ENCODE results near the gene DUSP22. TPM values are rescaled to one million over a fixed set of nuclear protein-coding genes. Genes with fewer than 3 reads are reported as not detected.

DUSP22 gene
- total RNA-seq, 2 donors from 2014 or later: 13.8 to 34.8 TPM

- Histone ChIP-seq H3K27ac (peak overlapping the region in 1 of 4 donors; percentile 48), H3K36me3 (replicated peaks in 1 of 2; ENCODE audit: insufficient read depth in 1 of 2, low read depth in 2 of 2) (no peaks in the 10 kb centered on the region), H3K4me1 (peaks cover 6% of the 10 kb centered on the region), H3K4me3 (no peak overlapping the region), H3K9me3 (no peaks in the 10 kb centered on the region), H3K27me3 (no peaks in the 10 kb centered on the region)
- WGBS, 2 donors: 29 to 44% methylated on average over 2 of the region's 2 CpGs
- TF ChIP-seq, protein P1, sequence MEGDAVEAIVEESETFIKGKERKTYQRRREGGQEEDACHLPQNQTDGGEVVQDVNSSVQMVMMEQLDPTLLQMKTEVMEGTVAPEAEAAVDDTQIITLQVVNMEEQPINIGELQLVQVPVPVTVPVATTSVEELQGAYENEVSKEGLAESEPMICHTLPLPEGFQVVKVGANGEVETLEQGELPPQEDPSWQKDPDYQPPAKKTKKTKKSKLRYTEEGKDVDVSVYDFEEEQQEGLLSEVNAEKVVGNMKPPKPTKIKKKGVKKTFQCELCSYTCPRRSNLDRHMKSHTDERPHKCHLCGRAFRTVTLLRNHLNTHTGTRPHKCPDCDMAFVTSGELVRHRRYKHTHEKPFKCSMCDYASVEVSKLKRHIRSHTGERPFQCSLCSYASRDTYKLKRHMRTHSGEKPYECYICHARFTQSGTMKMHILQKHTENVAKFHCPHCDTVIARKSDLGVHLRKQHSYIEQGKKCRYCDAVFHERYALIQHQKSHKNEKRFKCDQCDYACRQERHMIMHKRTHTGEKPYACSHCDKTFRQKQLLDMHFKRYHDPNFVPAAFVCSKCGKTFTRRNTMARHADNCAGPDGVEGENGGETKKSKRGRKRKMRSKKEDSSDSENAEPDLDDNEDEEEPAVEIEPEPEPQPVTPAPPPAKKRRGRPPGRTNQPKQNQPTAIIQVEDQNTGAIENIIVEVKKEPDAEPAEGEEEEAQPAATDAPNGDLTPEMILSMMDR (IDR thresholded peaks at IDR 0.05): no peak
- TF ChIP-seq POLR2A (IDR thresholded peaks at IDR 0.05): no peak
- DNase-seq (peak in 2 of 4 donors; percentile 10 to 46), ATAC-seq (peak; percentile 14)
- intact Hi-C loops (cut with DNase I): no loop called here
Measured at GRCh38 chr6:313087-313486, 20.8 kb downstream of the DUSP22 start.

DNA sequence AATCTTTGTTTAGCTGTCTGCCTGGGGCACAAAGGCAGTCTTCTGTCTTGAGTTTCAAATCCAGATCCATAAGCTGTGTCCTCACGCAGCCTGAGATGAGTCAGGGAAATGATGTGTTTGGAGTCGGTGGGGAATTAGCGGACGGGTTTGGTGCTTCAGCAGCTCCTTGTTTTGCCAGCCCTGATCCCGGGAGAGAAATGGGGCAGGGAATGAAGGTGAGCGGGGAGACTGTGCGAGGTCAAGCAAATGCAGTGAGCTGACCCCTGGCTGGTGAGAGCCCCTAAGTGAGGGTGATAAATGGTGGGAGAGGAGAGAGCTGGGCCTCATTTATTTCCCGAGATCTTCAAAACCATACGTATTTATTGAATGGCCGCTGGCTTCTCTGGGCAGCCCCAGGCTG lies 21.6 kb downstream of the DUSP22 start:
- no peak overlapping the region for H3K4me3 ChIP-seq
- ATAC-seq: no peak
- no peak overlapping the region for H3K27ac ChIP-seq
- H3K4me1 ChIP-seq: peaks cover 6% of the 10 kb centered on the region
- H3K9me3 ChIP-seq: no peaks in the 10 kb centered on the region
- intact Hi-C loops (cut with DNase I): no loop called here
- no peaks in the 10 kb centered on the region for H3K27me3 ChIP-seq
- 83 to 89% methylated on average over 10 of the region's 10 CpGs for WGBS, 2 donors
- TF ChIP-seq, protein P1 (IDR thresholded peaks at IDR 0.05): no peak
- TF ChIP-seq POLR2A (IDR thresholded peaks at IDR 0.05): no peak
- no peaks in the 10 kb centered on the region for H3K36me3 ChIP-seq (replicated peaks in 1 of 2; ENCODE audit: insufficient read depth in 1 of 2, low read depth in 2 of 2)
- no peak for DNase-seq

- no peaks in the 10 kb centered on the region for H3K36me3 ChIP-seq (replicated peaks in 1 of 2; ENCODE audit: insufficient read depth in 1 of 2, low read depth in 2 of 2)
- no peak overlapping the region for H3K4me3 ChIP-seq
- H3K27ac ChIP-seq: no peak overlapping the region
- H3K9me3 ChIP-seq: no peaks in the 10 kb centered on the region
- peaks cover 6% of the 10 kb centered on the region for H3K4me1 ChIP-seq
- DNase-seq: no peak
- 78 to 84% methylated on average over 5 of the region's 5 CpGs for WGBS, 2 donors
- no peaks in the 10 kb centered on the region for H3K27me3 ChIP-seq
- intact Hi-C loops (cut with DNase I): no loop called here
- no peak for TF ChIP-seq POLR2A (IDR thresholded peaks at IDR 0.05)
- TF ChIP-seq, protein P1 (IDR thresholded peaks at IDR 0.05): no peak
- ATAC-seq: no peak
Measured at GRCh38 chr6:314377-314776, 22.1 kb downstream of the DUSP22 start.

- no peaks in the 10 kb centered on the region for H3K36me3 ChIP-seq (replicated peaks in 1 of 2; ENCODE audit: insufficient read depth in 1 of 2, low read depth in 2 of 2)
- DNase-seq: no peak
- H3K9me3 ChIP-seq: no peaks in the 10 kb centered on the region
- H3K27ac ChIP-seq: no peak overlapping the region
- 62 to 79% methylated on average over 6 of the region's 6 CpGs for WGBS, 2 donors
- peaks cover 6% of the 10 kb centered on the region for H3K4me1 ChIP-seq
- ATAC-seq: no peak
- intact Hi-C loops (cut with DNase I): no loop called here
- no peak overlapping the region for H3K4me3 ChIP-seq
- no peaks in the 10 kb centered on the region for H3K27me3 ChIP-seq
- TF ChIP-seq POLR2A (IDR thresholded peaks at IDR 0.05): no peak
- TF ChIP-seq, protein P1 (IDR thresholded peaks at IDR 0.05): no peak
Measured at GRCh38 chr6:315226-315625, 22.9 kb downstream of the DUSP22 start.

GRCh38 chr6:315921-316752 lies 23.9 kb downstream of the DUSP22 start:
- Histone ChIP-seq H3K9me3 (no peaks in the 10 kb centered on the region), H3K36me3 (replicated peaks in 1 of 2; ENCODE audit: insufficient read depth in 1 of 2, low read depth in 2 of 2) (no peaks in the 10 kb centered on the region), H3K4me1 (peaks cover 6% of the 10 kb centered on the region), H3K4me3 (no peak overlapping the region), H3K27ac (no peak overlapping the region), H3K27me3 (no peaks in the 10 kb centered on the region)
- DNase-seq (no peak), ATAC-seq (no peak)
- intact Hi-C loops (cut with DNase I): no loop called here
- TF ChIP-seq, protein P1 (IDR thresholded peaks at IDR 0.05): no peak
- TF ChIP-seq POLR2A (IDR thresholded peaks at IDR 0.05): no peak
- 64 to 73% methylated on average over 10 of the region's 10 CpGs for WGBS, 2 donors
